GM19193 (cell line): Measurements from ENCODE around the gene DENND4A.

Source experiments
- POLR2A ChIP-seq: IDR thresholded peaks from 4 replicates; pipeline ENCODE4 v1.6.1; 2011; ENCODE audit not compliant: insufficient read depth, insufficient read length; ENCODE audit errors: extremely low read depth

Gene DENND4A

DNA sequence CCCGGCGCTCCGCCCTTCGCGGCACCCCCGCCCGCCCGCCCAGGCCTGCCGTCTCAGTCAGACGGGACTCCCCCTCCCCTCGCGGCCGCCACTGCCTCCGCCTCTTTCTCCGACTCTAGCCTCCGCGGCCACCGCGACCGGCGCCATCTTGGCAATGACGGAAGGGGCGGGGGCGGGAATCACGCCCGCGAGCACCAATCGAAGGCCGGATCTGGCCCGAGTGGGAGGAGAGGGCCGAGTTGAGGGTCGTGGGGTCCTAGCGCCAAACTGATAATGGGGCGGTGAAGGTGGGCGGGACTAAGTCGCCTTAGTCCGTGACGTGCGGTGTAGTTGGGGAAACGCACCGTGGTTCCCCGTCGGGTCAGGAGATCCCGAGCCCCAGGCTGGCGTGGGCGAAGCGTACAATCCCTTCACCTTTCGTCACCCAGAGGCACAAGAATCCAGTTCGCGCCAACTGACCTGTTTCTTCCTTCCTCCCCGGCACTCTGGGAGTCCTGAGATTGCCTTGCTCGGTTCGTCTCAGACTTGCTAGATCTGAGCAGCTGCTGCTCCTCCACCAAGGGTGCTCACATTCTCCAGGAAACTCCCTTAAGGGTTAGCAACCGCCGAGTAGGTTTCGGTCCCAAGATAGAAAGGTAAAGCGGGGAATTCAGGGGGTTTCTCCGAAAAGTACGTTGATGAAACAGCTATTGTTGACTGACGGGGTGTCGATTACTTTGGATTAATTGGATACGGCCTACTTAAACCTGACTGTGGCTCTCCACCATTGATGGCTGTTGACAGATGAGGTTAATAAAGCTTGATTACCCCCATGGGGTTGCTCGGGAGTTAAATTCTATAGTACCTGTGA lies at the start of gene DENND4A:
Gene DENND4A, minus strand, starts transcription at position 156 of the 850 bp plus-strand sequence. CDS start 35,843 bp downstream, outside the sequence.
- TF ChIP-seq POLR2A, result peak; percentile 68

DNA sequence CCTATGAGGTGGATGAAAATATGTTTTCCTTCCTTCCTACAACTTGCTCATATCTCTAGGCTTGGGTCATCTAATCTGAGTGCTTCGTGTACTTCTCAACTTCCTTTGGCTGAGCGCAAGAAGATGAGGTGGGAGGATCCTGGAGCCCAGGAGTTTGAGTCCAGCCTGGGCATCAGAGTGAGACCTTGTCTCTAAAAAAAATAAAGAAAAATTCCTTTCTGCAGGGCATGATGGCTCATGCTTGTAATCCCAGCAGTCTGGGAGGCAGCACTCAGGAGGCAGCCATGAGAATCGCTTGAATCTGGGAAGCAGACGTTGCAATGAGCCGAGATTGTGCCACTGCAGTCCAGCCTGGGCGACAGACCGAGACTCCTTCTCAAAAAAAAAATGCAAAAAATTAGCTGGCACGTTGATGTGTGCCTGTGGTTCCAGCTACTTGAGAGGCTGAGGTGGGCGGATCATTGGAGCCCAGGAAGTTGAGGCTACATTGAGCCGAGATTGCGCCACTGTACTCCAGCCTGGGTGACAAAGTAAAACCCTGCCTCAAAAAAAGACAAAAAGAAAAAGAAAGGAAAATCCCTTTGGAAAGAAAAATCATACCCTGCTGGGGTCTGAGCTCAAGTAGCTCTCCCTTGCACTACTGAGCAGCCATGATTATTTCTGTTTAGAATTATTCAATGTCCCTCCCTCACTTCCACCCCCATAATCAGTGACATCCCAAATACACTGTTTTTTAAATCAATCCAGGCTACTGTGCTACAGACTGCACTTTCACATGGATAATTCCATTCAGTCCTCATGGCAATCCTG lies 49.2 kb upstream of the DENND4A start:
- TF ChIP-seq POLR2A, result no peak

DNA sequence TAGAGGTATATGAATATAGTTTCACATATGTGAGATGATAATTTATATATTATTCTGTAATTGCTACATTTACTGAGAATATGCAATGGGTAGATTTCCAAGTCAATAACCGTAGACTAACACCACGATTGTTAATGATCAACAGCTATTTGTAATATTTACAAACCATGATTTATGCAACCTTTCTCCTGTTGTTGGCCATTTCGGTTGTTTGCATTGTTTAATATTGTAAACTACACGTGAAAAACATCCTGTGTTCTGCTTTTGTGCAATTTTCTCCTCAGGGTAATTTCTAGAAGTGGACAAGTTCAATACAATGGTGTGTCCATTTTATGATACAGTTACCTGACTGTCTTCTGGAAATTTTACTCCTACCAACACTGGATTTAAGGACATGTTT lies 47.9 kb upstream of the DENND4A start:
- no peak for TF ChIP-seq POLR2A

DNA sequence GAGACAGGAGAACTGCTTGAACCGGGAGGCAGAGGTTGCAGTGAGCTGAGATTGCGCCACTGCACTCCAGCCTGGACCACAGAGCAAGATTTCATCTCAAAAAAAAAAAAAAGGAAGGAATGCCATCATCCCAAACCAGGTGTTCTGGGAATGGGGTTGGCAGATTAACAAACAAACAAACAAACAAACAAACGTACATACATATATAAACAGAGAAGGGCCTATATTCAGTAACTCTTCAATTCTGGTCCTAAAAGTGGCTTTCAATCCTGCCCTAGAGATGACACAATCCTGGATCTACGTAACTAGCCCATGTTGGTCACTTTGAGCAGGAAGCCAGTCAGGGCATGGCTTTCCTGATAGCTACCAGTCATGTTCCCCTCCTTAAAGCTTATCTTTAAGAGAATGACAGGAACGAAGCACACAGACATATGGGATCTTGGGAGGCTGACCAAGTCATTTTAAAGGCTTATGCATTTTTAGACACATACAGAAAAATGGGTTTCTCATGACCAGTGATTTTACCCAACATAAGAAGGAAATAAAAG lies 47.3 kb upstream of the DENND4A start:
- no peak for TF ChIP-seq POLR2A

GRCh38 chr15:65837301-65838294 lies 45.5 kb upstream of the DENND4A start:
- TF ChIP-seq POLR2A, result no peak

DNA sequence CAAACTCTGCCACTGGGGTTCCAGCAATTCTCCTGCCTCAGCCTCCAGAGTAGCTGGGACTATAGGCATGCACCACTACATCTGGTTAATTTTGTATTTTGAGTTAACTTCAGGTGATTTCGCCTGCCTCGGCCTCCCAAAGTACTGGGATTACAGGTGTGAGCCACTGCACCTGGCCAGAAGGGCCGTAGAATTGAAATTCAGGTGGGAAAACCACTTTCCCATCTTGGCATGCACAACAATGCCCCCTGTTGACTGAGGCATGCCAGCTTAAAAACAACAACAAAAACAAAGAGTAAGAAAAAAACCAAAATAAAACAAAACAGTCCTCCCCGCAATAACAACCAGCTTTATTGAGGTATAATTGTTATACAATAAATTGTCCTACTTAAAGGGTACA lies 44.6 kb upstream of the DENND4A start:
- TF ChIP-seq POLR2A, result no peak

- no peak for TF ChIP-seq POLR2A
Measured at GRCh38 chr15:65835447-65835846, 43.4 kb upstream of the DENND4A start.

DNA sequence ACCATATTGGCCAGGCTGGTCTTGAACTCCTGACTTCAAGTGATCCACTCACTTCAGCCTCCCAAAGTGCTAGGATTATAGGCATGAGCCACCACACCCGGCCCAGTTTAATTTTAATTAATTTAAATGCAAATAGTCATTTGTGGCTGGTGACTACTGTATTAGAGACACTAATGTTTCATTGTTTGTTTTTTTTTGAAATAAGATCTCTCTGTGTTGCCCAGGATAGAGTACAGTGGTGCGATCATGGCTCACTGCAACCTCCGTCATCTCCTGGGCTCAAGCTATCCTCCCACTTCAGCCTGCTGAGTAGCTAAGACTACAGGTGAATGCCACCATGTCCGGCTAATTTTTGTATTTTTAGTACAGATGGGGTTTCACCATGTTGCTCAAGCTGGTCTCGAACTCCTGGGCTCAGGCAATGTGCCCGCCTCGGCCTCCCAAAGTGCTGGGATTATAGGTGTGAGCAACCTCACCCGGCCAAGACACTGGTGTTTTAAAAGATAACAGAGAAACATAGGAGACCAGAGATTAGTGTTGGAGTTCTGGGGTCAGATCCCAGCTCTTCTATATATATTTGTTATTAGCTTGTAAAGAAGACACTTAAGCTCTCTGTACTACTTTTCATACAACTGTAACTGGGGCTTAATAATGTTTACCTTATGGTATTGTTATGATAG lies 42.6 kb upstream of the DENND4A start:
- no peak for TF ChIP-seq POLR2A

DNA sequence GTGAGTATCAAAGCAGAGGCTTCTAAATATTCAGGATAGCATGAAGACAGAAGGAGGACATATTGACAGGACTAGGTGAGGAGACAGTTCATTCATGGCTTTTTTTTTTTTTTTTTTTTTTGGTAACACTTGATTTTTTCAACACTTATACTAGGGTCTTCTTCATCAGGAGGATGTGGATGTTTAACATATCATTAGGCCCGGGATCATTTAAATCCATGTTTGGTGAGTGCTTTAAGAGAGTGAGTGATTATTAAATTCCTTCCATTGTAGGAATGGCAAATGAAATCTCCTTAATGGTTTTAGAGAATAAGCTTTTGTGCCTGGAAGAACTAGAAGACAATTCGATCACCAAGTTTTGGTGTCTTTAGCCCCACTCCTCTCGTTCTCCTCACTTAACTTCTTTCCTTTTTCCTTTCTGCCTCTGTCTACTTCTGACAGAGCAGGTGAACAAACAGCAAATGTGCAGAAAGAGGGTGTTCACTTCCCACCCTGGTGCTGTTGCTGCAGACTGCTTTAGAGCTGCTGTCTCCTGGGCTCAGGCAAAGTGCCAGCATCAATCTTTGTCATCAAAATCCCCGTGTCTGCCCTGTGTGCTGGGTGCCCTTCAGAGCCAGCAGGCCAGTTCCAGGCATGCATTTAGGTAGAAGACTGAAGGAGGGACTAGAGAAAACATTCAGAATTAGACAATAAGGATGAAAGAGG lies 41.6 kb upstream of the DENND4A start:
- no peak for TF ChIP-seq POLR2A

GRCh38 chr15:65832549-65833364 lies 40.7 kb upstream of the DENND4A start:
- peak; percentile 26 for TF ChIP-seq POLR2A

- no peak for TF ChIP-seq POLR2A
Measured at GRCh38 chr15:65829130-65829764, 37.2 kb upstream of the DENND4A start.

DNA sequence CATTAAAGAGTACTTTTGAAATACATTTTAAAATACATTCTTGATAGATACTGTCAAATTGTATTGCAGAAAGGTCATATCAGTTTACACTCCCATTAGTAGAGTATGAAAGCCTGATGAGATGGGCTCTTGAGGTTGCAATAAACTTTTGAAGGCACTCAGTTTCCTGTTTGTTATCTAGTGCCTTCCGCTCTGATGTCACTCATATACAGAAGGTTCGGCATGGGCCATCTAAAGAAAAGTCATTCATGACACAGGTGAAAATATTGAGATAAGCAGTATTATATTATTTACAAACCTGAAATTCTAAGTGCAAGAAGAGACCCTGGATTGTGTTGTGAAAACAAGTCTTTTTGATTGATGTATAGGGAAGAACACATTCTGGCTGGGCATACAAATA lies 36.5 kb upstream of the DENND4A start:
- no peak for TF ChIP-seq POLR2A
